Measurements from ENCODE around the gene XG. TPM values are rescaled to one million over a fixed set of nuclear protein-coding genes. Genes with fewer than 3 reads are reported as not detected.

XG gene
- total and polyA plus RNA-seq, 2 donors (not counting 3 experiments of a cell fraction or from before 2014, with no cell fraction given), result 0.10 TPM; not detected in 1

DNA sequence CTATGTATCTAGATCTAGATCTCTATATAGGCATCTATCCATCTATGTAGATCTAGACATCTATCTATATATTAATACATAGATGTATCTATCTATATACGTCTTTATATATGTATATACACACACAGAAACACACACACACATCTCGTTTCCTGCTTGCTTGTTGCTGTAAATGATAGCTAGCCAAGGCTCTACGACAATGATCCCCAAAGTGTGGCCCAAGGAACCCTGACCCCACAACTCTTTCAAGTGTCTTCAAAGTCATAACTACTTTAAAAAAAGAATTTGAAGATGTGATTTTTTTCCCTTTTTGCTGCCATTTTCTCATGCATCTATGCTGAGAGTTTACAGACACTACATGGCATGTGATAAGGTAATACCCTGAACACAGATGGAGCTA, 105.7 kb downstream of the XG start:
- Histone ChIP-seq H3K27ac (ENCODE audit: insufficient read depth, low read depth, low read length) (no peak overlapping the region), H3K9ac (replicated peaks; ENCODE audit: extremely low read depth, insufficient read depth, low read length) (no peak overlapping the region), H3K4me3 (replicated peaks in 1 of 3; ENCODE audit: insufficient read depth in 1 of 3, low read depth in 1 of 3, low read length in 3 of 3) (no peak overlapping the region), H3K9me1 (replicated peaks; ENCODE audit: control insufficient read depth, extremely low read depth, insufficient read depth, low read length) (no peaks in the 10 kb centered on the region), H3K27me3 (ENCODE audit: control insufficient read depth in 2 of 2, insufficient read depth in 2 of 2, low read length in 2 of 2) (no peaks in the 10 kb centered on the region), H3K79me2 (ENCODE audit: control insufficient read depth, insufficient read depth, low read length) (no peaks in the 10 kb centered on the region), H3K4me2 (ENCODE audit: insufficient read depth, low read length) (no peak overlapping the region), H4K20me1 (replicated peaks; ENCODE audit: control insufficient read depth, extremely low read depth, insufficient read depth, low read length) (no peaks in the 10 kb centered on the region), H3K9me3 (replicated peaks; ENCODE audit: control insufficient read depth, insufficient read depth, low read length) (no peaks in the 10 kb centered on the region), H3K4me1 (ENCODE audit: control insufficient read depth, extremely low read depth, insufficient read depth, low read length) (no peaks in the 10 kb centered on the region), H3K36me3 (ENCODE audit: control insufficient read depth in 2 of 2, extremely low read depth in 1 of 2, insufficient read depth in 2 of 2, low read length in 2 of 2) (no peaks in the 10 kb centered on the region), H2AFZ (ENCODE audit: low read depth, low read length) (no peak overlapping the region)
- no peak for FAIRE-seq
- dilution Hi-C loops (cut with MboI; ENCODE audit: extremely low pct_ligation_motif_present, low sequenced_read_pairs), result no loop called here
- ChIA-PET CTCF (interaction anchor here (1.2 kb wide), 1 partner anchor 18 kb away, joined by 4 read pairs; no protein-coding TSS in a partner anchor), POLR2A (no interaction called here)
- intact Hi-C loops (cut with micrococcal nuclease), result no loop called here
- no peak for TF ChIP-seq GATA2 (IDR thresholded peaks at IDR 0.05; ENCODE audit: insufficient read depth, insufficient read length, low read depth, low read length)
- no peak for TF ChIP-seq POLR2A (IDR thresholded peaks at IDR 0.05; ENCODE audit: low read depth, low read length)
- TF ChIP-seq FOS (IDR thresholded peaks at IDR 0.05; ENCODE audit: borderline replicate concordance, insufficient read depth, low read length), result no peak
- TF ChIP-seq JUN (IDR thresholded peaks at IDR 0.05; ENCODE audit: borderline replicate concordance, insufficient read depth, insufficient read length, low read depth), result no peak
- no peak for TF ChIP-seq MYC (IDR thresholded peaks at IDR 0.05; ENCODE audit: low read depth, low read length)
- TF ChIP-seq EZH2 (IDR thresholded peaks at IDR 0.05; ENCODE audit: borderline replicate concordance, low read depth, low read length, severe bottlenecking), result no peak
- TF ChIP-seq, protein P1, sequence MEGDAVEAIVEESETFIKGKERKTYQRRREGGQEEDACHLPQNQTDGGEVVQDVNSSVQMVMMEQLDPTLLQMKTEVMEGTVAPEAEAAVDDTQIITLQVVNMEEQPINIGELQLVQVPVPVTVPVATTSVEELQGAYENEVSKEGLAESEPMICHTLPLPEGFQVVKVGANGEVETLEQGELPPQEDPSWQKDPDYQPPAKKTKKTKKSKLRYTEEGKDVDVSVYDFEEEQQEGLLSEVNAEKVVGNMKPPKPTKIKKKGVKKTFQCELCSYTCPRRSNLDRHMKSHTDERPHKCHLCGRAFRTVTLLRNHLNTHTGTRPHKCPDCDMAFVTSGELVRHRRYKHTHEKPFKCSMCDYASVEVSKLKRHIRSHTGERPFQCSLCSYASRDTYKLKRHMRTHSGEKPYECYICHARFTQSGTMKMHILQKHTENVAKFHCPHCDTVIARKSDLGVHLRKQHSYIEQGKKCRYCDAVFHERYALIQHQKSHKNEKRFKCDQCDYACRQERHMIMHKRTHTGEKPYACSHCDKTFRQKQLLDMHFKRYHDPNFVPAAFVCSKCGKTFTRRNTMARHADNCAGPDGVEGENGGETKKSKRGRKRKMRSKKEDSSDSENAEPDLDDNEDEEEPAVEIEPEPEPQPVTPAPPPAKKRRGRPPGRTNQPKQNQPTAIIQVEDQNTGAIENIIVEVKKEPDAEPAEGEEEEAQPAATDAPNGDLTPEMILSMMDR (IDR thresholded peaks at IDR 0.05; ENCODE audit: extremely low read depth in 1 of 2, insufficient read depth in 1 of 2, low read depth in 1 of 2, low read length in 2 of 2), result no peak
- no peak for TF ChIP-seq POLR2AphosphoS5 (IDR thresholded peaks at IDR 0.05; ENCODE audit: insufficient read depth, low read depth, low read length)
- TF ChIP-seq, protein P2, sequence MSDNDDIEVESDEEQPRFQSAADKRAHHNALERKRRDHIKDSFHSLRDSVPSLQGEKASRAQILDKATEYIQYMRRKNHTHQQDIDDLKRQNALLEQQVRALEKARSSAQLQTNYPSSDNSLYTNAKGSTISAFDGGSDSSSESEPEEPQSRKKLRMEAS (IDR thresholded peaks at IDR 0.05; ENCODE audit: insufficient read depth, insufficient read length), result no peak
- no peak for DNase-seq (ENCODE audit: low read depth, low spot score)
- no TSS peak for BruUV-seq (replicated peaks)
